Activated naive CD4-positive, alpha-beta T cell treated with anti-CD3 and anti-CD28 coated beads, Interleukin-2, amount 10 ng/mL, durations not matched to agents 7 days and 5 days (primary cell): ENCODE data around the gene MRPL12.

Experiments used
- CTCF ChIA-PET: fragments of 350-600 bp; sonication (Branson Sonifier 250); formaldehyde crosslinking; loops from one replicate; lab custom pipeline; 2021; ENCODE audit warnings: antibody characterized with exemption; lab: Charles Lee
- DNase-seq: peaks from one replicate; pipeline ENCODE4 v3.0.0-alpha.2; 2020
- H3K27ac Mint-ChIP-seq: one replicate; pipeline ENCODE4 v1.8.0; 2021; ENCODE audit warnings: mild to moderate bottlenecking, moderate library complexity, mixed read lengths
- H3K27me3 Mint-ChIP-seq: one replicate; pipeline ENCODE4 v1.8.0; 2021; ENCODE audit warnings: mild to moderate bottlenecking, mixed read lengths
- H3K36me3 Mint-ChIP-seq: one replicate; pipeline ENCODE4 v1.8.0; 2021; ENCODE audit warnings: mixed read lengths
- H3K4me1 Mint-ChIP-seq: one replicate; pipeline ENCODE4 v1.8.0; 2021; ENCODE audit warnings: mixed read lengths
- H3K4me3 Mint-ChIP-seq: one replicate; pipeline ENCODE4 v1.8.0; 2021; ENCODE audit warnings: mild to moderate bottlenecking, moderate library complexity, mixed read lengths
- H3K9me3 Mint-ChIP-seq: one replicate; pipeline ENCODE4 v1.8.0; 2021; ENCODE audit warnings: mixed read lengths

The MRPL12 gene

DNA sequence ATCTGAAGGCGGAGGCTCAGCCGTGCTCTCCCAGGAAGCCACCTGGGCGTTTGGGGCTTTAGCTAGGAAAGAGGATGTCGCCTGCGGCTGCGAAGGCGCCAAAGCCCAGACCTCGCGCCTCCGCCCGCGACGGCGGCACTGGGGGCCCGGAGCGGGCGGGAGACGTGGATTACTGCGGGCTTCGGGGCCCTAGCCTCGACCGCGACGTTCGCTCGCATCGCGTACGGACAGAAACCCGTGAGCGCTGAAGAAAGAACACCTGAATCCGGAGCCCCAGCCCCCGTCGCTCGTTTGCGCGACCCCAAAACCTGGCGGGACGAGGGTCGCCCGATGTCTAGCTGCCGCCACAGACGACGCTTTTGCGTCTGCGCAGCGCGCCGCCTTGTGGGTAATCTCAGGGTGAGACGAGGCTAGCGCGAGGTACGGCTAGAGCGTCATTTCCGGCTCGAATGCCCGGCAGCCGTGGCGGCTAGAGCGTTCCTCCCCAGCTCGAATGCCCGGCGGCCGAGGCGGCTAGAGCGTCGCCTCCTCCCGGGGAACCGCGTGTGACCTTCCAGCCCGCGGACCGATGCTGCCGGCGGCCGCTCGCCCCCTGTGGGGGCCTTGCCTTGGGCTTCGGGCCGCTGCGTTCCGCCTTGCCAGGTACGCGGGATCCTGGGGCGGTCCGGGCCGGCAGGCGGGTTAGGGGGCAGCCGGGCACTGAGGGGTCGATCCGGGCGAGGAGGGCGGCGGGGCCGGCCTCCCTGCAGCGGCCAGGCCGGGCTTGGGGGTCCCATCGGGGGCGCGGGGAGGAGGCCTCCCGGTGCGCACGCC is at the start of gene MRPL12:
MRPL12 (plus strand) TSS at position 434 of the 813 bp plus-strand sequence; CDS start at position 569, 135 bp downstream.
- Mint-ChIP-seq H3K9me3 (no peaks in the 10 kb centered on the region), H3K36me3 (peaks cover 48% of the 10 kb centered on the region), H3K27me3 (no peaks in the 10 kb centered on the region), H3K4me1 (peaks cover 42% of the 10 kb centered on the region), H3K27ac (peak within 1 kb of the TSS; percentile 97), H3K4me3 (peak within 1 kb of the TSS; percentile 86)
- CTCF ChIA-PET: interaction anchor here (0.8 to 1.7 kb wide), 3 partner anchors 20 to 223 kb away, joined by 3 to 8 read pairs (median 4); partner anchors contain the start of genes ARL16 and HGS
- peak; percentile 93 for DNase-seq

DNA sequence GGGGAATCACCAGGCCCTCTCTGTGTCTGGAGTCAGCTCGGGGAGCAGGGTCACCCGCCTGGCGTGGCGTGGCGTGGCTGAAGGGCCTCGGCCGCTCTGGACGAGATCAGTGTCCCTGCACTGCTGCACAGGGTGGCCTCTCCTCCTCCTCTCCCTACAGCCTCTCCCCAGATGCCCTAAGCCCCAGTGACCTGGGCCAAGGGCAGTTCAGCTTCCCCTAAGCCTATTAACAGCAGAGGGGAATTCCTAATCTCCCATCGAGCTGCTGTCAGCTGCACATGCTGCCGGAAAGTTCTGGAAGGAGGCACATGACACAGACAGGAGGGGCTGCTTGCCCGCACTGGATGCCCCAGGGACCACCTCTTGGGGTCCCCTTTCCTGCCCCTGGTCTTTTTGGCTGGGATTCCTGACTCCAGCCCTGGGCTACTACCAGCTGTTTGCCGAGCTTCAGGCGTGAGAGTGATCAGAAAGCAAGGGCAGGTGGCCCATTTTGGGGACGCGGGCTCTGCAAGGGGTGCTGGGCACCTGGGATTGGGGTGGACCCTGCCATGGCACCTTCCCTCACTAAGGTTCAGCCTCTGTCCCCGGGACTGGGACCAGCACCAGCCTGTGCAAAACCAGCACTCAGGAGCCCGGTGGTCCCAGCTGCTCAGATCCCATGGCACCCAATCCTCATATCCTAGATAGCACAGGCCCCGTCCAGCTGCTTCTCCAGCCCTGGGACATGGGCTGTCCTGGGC is 47.6 kb upstream of the MRPL12 start:
- H3K36me3 Mint-ChIP-seq: peaks cover 2% of the 10 kb centered on the region
- no peaks in the 10 kb centered on the region for H3K9me3 Mint-ChIP-seq
- H3K27ac Mint-ChIP-seq: no peak overlapping the region
- H3K27me3 Mint-ChIP-seq: peaks cover 17% of the 10 kb centered on the region
- DNase-seq: no peak
- peaks cover 34% of the 10 kb centered on the region for H3K4me1 Mint-ChIP-seq
- H3K4me3 Mint-ChIP-seq: no peak overlapping the region
- CTCF ChIA-PET: interaction anchor here (1.1 kb wide), 1 partner anchor 10 kb away, joined by 3 read pairs; no protein-coding TSS in a partner anchor

GRCh38 chr17:81656118-81656743 is 46.9 kb upstream of the MRPL12 start, which contains the start of gene PDE6G:
PDE6G (minus strand) TSS chr17:81656542; CDS start chr17:81653305, 3,237 bp downstream.
- Mint-ChIP-seq H3K27ac (peak within 1 kb of the TSS; percentile 67), H3K27me3 (peaks cover 13% of the 10 kb centered on the region), H3K4me1 (peaks cover 36% of the 10 kb centered on the region), H3K4me3 (no peak within 1 kb of the TSS), H3K9me3 (no peaks in the 10 kb centered on the region), H3K36me3 (peaks cover 2% of the 10 kb centered on the region)
- CTCF ChIA-PET: interaction anchor here (1.1 kb wide), 1 partner anchor 9 kb away, joined by 3 read pairs; no protein-coding TSS in a partner anchor
- no peak for DNase-seq

GRCh38 chr17:81656835-81657234 is 46.3 kb upstream of the MRPL12 start:
- Mint-ChIP-seq H3K9me3 (no peaks in the 10 kb centered on the region), H3K4me3 (no peak overlapping the region), H3K36me3 (peaks cover 2% of the 10 kb centered on the region), H3K27me3 (peaks cover 7% of the 10 kb centered on the region), H3K27ac (peak overlapping the region; percentile 67), H3K4me1 (peaks cover 35% of the 10 kb centered on the region)
- CTCF ChIA-PET: no interaction called here
- DNase-seq: no peak

DNA sequence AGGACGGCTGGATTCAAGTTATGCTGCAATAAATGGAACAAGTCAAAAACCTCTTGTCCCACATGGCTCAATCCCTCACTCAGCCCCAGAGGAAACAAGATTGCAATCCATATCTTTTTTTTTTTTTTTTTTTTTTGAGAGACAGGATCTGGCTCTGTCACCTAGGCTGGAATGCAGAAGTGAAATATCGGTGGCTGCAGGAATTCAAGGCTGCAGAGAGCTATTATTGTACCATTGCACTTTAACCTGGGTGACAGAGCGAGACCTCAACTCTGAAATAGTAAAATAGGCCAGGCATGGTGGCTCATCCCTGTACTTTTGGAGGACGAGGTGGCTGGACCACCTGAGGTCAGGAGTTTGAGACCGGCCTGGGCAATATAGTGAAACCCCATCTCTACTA is 44.1 kb upstream of the MRPL12 start:
- H3K27ac Mint-ChIP-seq: no peak overlapping the region
- H3K27me3 Mint-ChIP-seq: no peaks in the 10 kb centered on the region
- H3K9me3 Mint-ChIP-seq: no peaks in the 10 kb centered on the region
- H3K4me1 Mint-ChIP-seq: peaks cover 37% of the 10 kb centered on the region
- no peaks in the 10 kb centered on the region for H3K36me3 Mint-ChIP-seq
- CTCF ChIA-PET: no interaction called here
- DNase-seq: no peak
- no peak overlapping the region for H3K4me3 Mint-ChIP-seq

DNA sequence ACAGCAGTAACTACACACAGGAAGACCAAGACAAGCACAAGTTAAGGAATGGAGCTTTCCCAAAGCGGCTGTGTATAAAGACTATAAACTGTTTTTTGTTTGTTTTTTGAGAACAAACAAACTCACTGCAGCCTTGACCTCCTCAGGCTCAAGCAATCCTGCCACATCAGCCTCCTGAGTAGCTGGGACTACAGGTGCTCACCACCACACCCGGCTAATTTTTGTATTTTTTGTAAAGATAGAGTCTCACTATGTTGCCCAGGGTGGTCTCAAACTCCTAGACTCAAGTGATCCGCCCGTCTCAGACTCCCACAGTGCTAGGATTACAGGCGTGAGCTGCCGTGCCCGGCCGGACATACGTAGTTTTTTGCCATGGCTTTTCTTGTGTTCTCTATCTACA is 42.7 kb upstream of the MRPL12 start:
- CTCF ChIA-PET: interaction anchor here (1.4 kb wide), 1 partner anchor 60 kb away, joined by 4 read pairs; no protein-coding TSS in a partner anchor

GRCh38 chr17:81662002-81662401 is 41.2 kb upstream of the MRPL12 start:
- Mint-ChIP-seq H3K36me3 (peaks cover 16% of the 10 kb centered on the region), H3K4me1 (peaks cover 41% of the 10 kb centered on the region), H3K9me3 (no peaks in the 10 kb centered on the region), H3K27ac (peak overlapping the region; percentile 99), H3K4me3 (no peak overlapping the region), H3K27me3 (no peaks in the 10 kb centered on the region)
- DNase-seq: no peak
- CTCF ChIA-PET: no interaction called here

More for the DNA sequence above, 42.7 kb upstream of the MRPL12 start:
- H3K27ac Mint-ChIP-seq: no peak overlapping the region
- no peak overlapping the region for H3K4me3 Mint-ChIP-seq
- DNase-seq: no peak
- H3K4me1 Mint-ChIP-seq: peaks cover 42% of the 10 kb centered on the region
- H3K27me3 Mint-ChIP-seq: no peaks in the 10 kb centered on the region
- H3K36me3 Mint-ChIP-seq: peaks cover 8% of the 10 kb centered on the region
- no peaks in the 10 kb centered on the region for H3K9me3 Mint-ChIP-seq

DNA sequence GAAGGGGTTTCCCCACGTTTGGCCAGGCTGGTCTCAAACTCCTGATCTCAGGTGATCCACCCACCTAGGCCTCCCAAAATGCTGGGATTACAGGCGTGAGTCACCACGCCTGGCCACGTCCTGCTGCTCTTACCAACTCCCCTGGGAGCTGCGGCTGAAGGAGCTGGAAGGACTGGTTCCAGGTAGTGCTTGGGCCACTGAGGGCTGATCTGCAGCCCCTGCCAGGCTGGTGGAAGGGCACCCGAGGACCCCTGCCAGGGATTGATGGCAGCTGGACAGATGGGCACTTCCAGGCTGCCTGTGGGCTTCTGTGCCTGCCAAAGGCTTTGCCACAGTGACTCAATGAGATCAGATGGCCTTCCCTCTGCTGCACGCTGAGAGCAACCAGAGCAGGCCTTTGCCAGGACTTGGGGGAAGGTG is 39.1 kb upstream of the MRPL12 start:
- no peak for DNase-seq
- peaks cover 28% of the 10 kb centered on the region for H3K36me3 Mint-ChIP-seq
- CTCF ChIA-PET: no interaction called here
- no peaks in the 10 kb centered on the region for H3K9me3 Mint-ChIP-seq
- peak overlapping the region; percentile 26 for H3K4me3 Mint-ChIP-seq
- H3K27ac Mint-ChIP-seq: peak overlapping the region; percentile 99
- H3K27me3 Mint-ChIP-seq: no peaks in the 10 kb centered on the region
- H3K4me1 Mint-ChIP-seq: peaks cover 52% of the 10 kb centered on the region

DNA sequence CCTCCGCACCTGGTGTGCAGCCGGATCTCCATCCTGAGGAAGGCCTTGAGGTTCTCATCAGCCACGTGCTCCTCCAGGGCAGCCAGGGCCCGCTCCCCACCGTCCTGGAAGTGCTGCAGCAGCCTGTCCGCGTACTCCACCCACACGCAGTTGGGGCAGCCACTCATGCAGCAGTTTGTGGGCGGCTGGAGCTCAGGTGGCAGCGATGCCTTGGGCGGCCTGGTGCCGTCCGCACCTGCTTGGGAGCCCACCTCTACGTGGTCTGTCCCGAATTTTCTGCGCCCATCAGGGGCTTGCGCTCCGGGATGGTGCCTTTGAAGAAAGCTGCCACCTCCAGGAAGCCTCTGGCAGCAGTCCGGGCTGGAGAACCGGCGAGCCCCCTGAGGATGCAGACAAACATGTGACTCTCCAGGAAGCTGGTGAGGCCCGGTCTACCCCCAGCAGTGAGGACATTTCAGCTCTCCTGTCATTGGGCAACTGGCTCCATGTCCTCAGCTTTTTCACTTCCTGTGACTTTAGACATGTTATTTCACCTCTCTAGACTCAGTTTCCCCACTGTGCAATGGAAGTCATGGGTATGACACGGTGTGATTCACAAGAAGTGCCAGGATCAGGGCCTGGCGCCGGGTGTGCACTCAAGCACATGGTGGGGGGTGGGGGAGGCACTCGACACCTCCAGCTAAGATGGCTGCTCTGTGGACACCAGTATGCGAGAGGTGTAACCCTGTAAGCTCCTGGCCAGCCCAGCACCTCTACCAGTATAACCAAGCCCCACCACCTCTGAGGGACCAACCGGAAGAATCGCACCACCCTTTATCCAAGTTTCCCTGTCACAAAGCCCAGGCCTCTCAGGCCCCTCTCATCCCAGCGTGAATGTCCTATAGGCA is 37.7 kb upstream of the MRPL12 start:
- H3K27ac Mint-ChIP-seq: peak overlapping the region; percentile 99
- H3K9me3 Mint-ChIP-seq: no peaks in the 10 kb centered on the region
- H3K4me1 Mint-ChIP-seq: peaks cover 61% of the 10 kb centered on the region
- H3K27me3 Mint-ChIP-seq: no peaks in the 10 kb centered on the region
- peak; percentile 65 for DNase-seq
- H3K36me3 Mint-ChIP-seq: peaks cover 36% of the 10 kb centered on the region
- CTCF ChIA-PET: interaction anchor here (1.0 kb wide), 1 partner anchor 10 kb away, joined by 3 read pairs; the partner anchor contains the start of gene PDE6G
- peak overlapping the region; percentile 82 for H3K4me3 Mint-ChIP-seq

DNA sequence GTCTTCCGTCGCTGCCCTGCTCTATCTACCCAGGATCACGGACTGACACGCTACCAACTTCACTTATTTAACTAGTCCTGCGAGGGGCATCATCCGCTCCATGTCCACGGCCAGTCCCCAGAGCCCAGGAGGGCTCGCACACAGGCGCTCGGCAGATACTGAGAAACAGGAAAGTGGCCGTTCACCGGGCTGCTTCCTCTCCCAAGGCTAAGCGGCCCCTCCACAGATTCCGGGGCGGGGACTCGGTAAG is 37.1 kb upstream of the MRPL12 start:
- Mint-ChIP-seq H3K9me3 (no peaks in the 10 kb centered on the region), H3K4me3 (peak overlapping the region; percentile 82), H3K27me3 (no peaks in the 10 kb centered on the region), H3K4me1 (peaks cover 60% of the 10 kb centered on the region), H3K36me3 (peaks cover 36% of the 10 kb centered on the region), H3K27ac (peak overlapping the region; percentile 99)
- DNase-seq: no peak
- CTCF ChIA-PET: interaction anchor here (1.0 kb wide), 1 partner anchor 10 kb away, joined by 3 read pairs; the partner anchor contains the start of gene PDE6G

DNA sequence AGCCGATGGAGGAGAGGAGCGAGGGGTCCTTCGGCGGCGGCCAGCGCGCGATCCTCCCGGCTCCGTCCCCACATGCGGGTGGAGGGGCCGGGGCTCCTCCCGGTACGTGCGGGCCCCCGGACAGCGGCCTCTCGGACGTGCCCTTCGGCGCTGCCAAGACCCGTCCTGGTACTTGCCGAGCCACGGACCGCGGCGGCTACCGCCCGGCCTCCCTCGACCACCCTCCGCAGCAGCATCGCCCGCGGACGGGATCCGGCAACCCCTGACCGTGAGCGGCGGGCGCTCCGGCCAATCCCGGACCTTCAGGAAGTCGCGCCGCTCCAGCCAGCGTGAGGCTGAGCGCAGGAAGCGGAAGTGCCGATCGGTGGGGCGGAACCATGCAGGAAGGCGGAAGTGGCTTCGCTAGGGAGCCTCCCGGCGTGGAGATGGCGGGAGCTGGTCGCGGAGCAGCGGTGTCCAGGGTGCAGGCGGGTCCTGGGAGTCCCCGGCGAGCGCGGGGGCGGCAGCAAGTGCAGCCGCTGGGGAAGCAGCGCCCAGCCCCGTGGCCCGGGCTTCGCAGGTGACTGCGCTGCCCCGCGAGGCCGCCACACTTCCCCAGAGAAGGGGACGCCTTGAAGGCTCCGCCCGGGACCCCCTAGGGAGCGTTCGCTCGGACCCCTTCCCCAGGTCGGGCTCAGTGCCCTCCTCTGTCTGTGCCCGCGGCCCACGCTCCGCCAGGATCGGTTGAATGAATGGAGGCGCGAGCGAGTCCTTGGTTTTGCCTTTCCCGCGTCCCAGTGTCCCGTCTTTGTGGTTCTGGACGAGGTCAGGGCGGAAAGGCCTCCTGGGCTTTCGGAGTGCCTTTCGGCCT is 36.6 kb upstream of the MRPL12 start, which contains the start of the genes CCDC137 and OXLD1:
CCDC137 (plus strand) TSS at position 396 of the 850 bp plus-strand sequence; CDS start at position 426, 30 bp downstream.
OXLD1 (minus strand) TSS at position 264 of the 850 bp plus-strand sequence; CDS start at position 236, 28 bp downstream.
- Mint-ChIP-seq H3K4me1 (peaks cover 60% of the 10 kb centered on the region), H3K27ac (peak within 1 kb of the TSS; percentile 99), H3K9me3 (no peaks in the 10 kb centered on the region), H3K36me3 (peaks cover 39% of the 10 kb centered on the region), H3K4me3 (peak within 1 kb of the TSS; percentile 82), H3K27me3 (no peaks in the 10 kb centered on the region)
- CTCF ChIA-PET: no interaction called here
- peak; percentile 97 for DNase-seq

GRCh38 chr17:81667754-81668153 is 35.4 kb upstream of the MRPL12 start:
- H3K36me3 Mint-ChIP-seq: peaks cover 50% of the 10 kb centered on the region
- no peaks in the 10 kb centered on the region for H3K27me3 Mint-ChIP-seq
- H3K27ac Mint-ChIP-seq: peak overlapping the region; percentile 87
- H3K4me3 Mint-ChIP-seq: peak overlapping the region; percentile 82
- H3K9me3 Mint-ChIP-seq: no peaks in the 10 kb centered on the region
- no peak for DNase-seq
- CTCF ChIA-PET: no interaction called here
- peaks cover 50% of the 10 kb centered on the region for H3K4me1 Mint-ChIP-seq
